Fibroblast of villous mesenchyme (primary cell): ENCODE results near the gene CFAP141. TPM values are rescaled to one million over a fixed set of nuclear protein-coding genes. Genes with fewer than 3 reads are reported as not detected.
A peak's percentile ranks its signal among the peaks of the same experiment; 100 is the strongest.

Experiments used
- DNase-seq: peaks from one replicate; pipeline ENCODE4 v3.0.0-alpha.2; 2010; ENCODE audit warnings: low read depth
- H3K4me3 ChIP-seq: 2 replicates; pipeline ENCODE4 v1.5.1; 2011; ENCODE audit warnings: low read depth, mild to moderate bottlenecking, low read length
- CTCF ChIP-seq: IDR thresholded peaks from 2 replicates; pipeline ENCODE4 v1.5.1; 2012; ENCODE audit warnings: low read depth, mild to moderate bottlenecking, low read length; ENCODE audit not compliant: insufficient read depth
- total RNA-seq: library from RNA; depleted of rRNA; stranded (reverse); fragments of >200 nt; gene quantifications from 2 replicates; pipeline ENCODE4 v1.2.3, GENCODE V29; 2012

Gene CFAP141
- total RNA-seq, 1 donor = not detected

- peak overlapping the region; percentile 89 for H3K4me3 ChIP-seq
- TF ChIP-seq CTCF = no peak
- DNase-seq = no peak
These were observed 14.8 kb upstream of the CFAP141 start for GRCh38 chr1:154220970-154221277.

DNA sequence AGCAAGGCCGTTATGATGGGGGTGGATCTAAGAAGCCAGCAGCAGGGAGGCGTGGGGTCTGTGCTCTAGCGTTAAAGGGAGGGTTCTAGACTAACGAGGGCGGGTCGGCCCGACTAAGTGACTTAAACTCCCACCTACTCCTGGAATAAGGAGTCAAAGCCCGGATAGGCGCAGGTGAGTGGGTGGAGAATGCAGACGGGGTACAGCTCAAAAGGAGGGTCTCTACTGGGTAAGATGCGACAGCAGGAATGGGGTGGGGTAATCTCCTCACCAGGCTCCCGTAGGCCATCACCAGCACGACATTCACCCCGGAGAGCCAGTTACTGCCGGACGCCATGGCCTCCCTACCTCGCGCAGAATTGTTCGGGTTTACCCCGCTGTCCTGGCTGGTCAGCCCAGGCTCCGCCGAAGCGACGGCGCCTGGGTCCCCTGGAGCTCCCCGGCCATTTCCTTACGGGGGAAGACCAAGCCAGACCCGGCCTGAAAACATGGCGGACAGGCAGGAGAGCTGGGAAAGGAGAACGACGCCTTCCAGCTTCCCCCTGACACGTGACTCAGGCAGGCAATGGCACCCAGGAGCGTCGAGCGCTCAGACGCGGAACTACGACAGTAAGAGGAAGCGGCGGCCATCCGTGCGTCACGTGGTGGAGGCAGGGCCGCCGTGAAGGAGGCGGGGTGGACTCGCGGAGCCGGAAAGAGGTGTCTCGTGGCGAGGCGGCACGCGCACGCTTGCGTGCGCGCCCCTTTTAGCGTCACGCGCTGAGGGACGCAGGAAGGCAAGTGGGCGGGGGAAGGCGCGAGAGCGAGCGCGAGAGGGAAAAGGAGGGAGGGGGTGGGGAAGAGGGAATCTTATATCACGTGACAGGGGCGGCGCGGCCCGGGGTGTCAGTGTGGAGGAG is 14.2 kb upstream of the CFAP141 start, which contains the start of gene UBAP2L:
UBAP2L (plus strand) TSS at position 885 of the 899 bp plus-strand sequence. CDS start 4,169 bp downstream, outside the sequence.
- peak; percentile 99 for DNase-seq
- peak within 1 kb of the TSS; percentile 99 for H3K4me3 ChIP-seq
- TF ChIP-seq CTCF = no peak

GRCh38 chr1:154219541-154219940 is 13.4 kb upstream of the CFAP141 start:
- peak overlapping the region; percentile 99 for H3K4me3 ChIP-seq
- TF ChIP-seq CTCF = no peak
- DNase-seq = peak; percentile 9

GRCh38 chr1:154218545-154218944 is 12.4 kb upstream of the CFAP141 start:
- DNase-seq = no peak

DNA sequence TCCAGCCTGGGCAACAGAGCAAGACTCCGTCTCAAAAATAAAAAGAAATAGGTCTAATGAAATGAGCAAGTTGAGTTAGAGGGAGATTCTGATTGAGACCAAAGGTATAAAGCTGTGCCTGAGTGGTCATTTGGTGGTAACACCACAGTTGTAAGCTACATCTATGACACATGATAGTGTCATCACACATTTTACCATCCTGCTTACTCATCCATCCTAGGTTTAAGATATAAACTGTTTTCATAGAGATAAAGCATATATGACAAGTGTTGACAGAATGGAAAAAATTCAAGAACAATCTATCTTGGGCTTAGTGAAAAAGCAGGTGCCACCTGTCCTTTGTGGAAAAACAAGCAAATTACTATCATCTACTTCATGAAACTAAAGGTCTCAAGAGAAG is 7.1 kb upstream of the CFAP141 start:
- no peak for DNase-seq
- no peak overlapping the region for H3K4me3 ChIP-seq
- no peak for TF ChIP-seq CTCF

More at GRCh38 chr1:154218545-154218944, 12.4 kb upstream of the CFAP141 start:
- no peak for TF ChIP-seq CTCF
- no peak overlapping the region for H3K4me3 ChIP-seq

DNA sequence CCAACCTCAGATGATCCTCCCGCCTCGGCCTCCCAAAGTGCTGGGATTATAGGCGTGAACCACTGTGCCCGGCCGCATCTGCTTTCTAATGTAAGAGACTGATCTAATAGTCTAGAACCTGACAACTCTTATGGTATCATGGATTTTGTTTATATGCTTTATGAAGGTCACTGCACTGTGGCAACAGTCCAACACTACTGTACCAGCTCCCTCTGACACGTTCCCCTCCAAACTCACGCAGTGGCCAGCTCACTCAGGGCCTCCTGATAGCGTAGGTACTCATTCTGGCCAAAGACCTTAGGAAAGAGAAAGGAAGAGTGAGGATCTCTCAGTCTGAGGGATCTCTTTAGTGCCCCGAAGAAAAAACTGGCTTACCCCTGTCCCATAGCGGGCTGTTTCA is 6.0 kb upstream of the CFAP141 start:
- TF ChIP-seq CTCF = no peak
- no peak for DNase-seq
- no peak overlapping the region for H3K4me3 ChIP-seq
